Measurements from ENCODE around the gene IL6R.
A peak's percentile ranks its signal among the peaks of the same experiment; 100 is the strongest.
"Not testable (repeated sequence)": the region's sequence is repeated elsewhere in the genome, so short reads cannot be mapped to it uniquely, and the experiment has no call there.

IL6R gene

DNA sequence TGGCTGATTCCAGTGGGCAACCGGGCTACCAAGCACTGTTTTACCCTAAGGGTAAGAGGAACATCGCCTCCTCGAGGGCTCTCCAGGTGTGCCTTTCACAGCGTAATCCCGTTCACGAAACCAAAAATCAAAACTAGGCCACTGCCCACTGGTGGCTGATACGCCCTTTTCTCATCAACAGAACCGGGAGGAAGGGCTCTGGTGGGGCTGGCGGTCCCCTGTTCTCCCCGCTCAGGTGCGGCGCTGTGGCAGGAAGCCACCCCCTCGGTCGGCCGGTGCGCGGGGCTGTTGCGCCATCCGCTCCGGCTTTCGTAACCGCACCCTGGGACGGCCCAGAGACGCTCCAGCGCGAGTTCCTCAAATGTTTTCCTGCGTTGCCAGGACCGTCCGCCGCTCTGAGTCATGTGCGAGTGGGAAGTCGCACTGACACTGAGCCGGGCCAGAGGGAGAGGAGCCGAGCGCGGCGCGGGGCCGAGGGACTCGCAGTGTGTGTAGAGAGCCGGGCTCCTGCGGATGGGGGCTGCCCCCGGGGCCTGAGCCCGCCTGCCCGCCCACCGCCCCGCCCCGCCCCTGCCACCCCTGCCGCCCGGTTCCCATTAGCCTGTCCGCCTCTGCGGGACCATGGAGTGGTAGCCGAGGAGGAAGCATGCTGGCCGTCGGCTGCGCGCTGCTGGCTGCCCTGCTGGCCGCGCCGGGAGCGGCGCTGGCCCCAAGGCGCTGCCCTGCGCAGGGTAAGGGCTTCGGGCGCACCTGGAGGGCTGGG, at the start of gene IL6R:
IL6R (plus strand) TSS at position 360 of the 763 bp plus-strand sequence; CDS start at position 647, 287 bp downstream.
- DNase-seq (ENCODE audit: low read depth in 1 of 2, low spot score in 1 of 2) = peak; percentile 68 to 93
- TF ChIP-seq JUND (IDR thresholded peaks at IDR 0.05; ENCODE audit: low read depth) = no peak
- in situ Hi-C loops (cut with HindIII; ENCODE audit: low pct_unique_long_range_greater_than_20kb, low sequenced_read_pairs) = no loop called here

DNA sequence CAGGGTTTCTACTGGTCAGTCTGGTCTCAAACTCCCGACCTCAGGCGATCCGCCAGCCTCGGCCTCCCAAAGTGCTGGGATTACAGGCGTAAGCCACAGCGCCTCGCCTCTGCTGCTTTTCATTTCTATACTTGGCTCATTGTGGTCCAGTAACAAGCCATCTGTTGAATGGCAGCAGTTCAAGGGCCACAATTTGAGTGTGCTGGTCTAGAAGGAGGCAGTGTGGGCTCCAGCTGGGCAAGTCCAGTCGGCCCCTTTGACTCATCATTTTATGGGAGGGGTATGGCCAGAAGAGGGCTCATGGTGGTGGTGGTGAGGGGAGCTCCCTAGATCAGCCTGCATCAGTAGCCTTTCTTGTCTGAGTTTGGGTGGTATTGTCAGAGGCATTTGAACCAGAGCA, 46.6 kb upstream of the IL6R start:
- no peak for TF ChIP-seq JUND (IDR thresholded peaks at IDR 0.05; ENCODE audit: low read depth)
- in situ Hi-C loops (cut with HindIII; ENCODE audit: low pct_unique_long_range_greater_than_20kb, low sequenced_read_pairs) = no loop called here
- DNase-seq (ENCODE audit: low read depth in 1 of 2, low spot score in 1 of 2) = no peak

DNA sequence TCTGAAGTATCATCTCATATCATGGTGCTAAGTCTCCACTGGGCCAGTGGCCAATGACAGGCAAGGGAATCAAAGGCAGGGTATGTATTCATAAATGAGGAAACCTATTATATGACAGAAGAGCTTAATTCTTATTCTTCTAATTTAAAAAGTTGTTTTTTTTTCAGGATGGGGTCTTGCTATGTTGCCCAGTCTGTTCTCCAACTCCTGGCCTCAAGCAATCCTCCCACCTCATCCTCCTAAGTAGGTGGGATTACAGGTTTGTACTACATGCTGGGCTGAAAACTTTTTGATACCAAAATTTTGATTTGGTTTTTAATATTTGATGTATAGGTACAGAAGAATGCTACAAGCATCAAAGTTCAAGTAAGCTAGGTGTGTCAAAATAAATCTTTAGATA, 44.9 kb upstream of the IL6R start:
- DNase-seq (ENCODE audit: low read depth in 1 of 2, low spot score in 1 of 2) = no peak
- TF ChIP-seq JUND (IDR thresholded peaks at IDR 0.05; ENCODE audit: low read depth) = no peak
- in situ Hi-C loops (cut with HindIII; ENCODE audit: low pct_unique_long_range_greater_than_20kb, low sequenced_read_pairs) = no loop called here

DNA sequence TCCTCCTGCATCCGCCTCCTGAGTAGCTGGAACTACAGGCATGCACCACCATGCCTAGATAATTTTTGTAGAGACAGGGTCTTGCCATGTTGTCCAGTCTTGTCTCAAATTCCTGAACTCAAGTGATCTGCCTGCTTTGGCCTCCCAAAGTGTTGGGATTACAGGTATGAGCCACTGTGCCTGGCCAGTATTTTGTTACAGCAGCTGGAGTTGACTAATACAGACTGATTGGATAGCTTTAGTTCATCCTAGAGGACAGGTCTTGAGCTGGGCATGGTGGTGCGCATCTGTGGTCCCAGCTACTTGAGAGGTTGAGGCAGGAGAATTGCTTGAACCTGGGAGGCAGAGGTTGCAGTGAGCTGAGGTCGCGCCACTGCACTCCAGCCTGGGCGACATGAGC, 44.3 kb upstream of the IL6R start:
- DNase-seq (ENCODE audit: low read depth in 1 of 2, low spot score in 1 of 2); in situ Hi-C loops (cut with HindIII; ENCODE audit: low pct_unique_long_range_greater_than_20kb, low sequenced_read_pairs): not testable (repeated sequence)

DNA sequence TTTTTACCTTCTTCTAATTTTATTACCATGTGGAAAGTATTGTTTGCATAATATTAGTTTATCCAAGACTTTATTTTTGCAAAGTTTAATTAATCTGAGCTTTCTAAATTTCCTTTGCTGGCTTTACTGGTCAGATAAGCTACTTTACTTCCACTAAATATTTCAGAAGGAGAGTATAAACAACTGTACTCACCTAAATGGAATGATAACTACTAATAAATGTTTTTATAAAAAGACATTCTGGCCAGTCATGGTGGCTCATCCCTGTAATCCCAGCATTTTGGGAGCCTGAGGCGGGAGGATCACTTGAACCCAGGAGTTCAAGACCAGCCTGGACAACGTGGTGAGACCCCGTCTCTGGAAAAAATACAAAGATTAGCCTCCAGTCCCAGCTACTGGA, 43.8 kb upstream of the IL6R start:
- DNase-seq (ENCODE audit: low read depth in 1 of 2, low spot score in 1 of 2) = no peak
- TF ChIP-seq JUND (IDR thresholded peaks at IDR 0.05; ENCODE audit: low read depth) = no peak
- in situ Hi-C loops (cut with HindIII; ENCODE audit: low pct_unique_long_range_greater_than_20kb, low sequenced_read_pairs) = no loop called here

DNA sequence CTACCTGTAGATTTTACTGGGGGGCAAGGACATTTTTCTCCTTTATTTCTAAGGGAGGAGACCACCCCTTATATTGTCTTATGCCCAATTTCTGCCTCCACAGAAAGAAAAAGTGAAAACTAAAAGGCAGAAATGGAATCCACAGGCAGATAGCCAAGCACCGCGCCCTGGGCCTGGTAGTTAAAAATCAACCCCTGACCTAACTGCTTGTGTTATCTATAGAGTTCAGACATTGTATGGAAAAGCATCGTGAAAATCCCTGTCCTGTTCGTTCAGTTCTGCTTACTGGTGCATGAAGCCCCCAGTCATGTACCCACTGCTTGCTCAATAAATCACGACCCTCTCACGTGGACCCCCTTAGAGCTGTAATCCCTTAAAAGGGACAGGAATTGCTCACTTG, 33.7 kb upstream of the IL6R start:
- no peak for DNase-seq (ENCODE audit: low read depth in 1 of 2, low spot score in 1 of 2)
- no peak for TF ChIP-seq JUND (IDR thresholded peaks at IDR 0.05; ENCODE audit: low read depth)
- in situ Hi-C loops (cut with HindIII; ENCODE audit: low pct_unique_long_range_greater_than_20kb, low sequenced_read_pairs) = no loop called here

DNA sequence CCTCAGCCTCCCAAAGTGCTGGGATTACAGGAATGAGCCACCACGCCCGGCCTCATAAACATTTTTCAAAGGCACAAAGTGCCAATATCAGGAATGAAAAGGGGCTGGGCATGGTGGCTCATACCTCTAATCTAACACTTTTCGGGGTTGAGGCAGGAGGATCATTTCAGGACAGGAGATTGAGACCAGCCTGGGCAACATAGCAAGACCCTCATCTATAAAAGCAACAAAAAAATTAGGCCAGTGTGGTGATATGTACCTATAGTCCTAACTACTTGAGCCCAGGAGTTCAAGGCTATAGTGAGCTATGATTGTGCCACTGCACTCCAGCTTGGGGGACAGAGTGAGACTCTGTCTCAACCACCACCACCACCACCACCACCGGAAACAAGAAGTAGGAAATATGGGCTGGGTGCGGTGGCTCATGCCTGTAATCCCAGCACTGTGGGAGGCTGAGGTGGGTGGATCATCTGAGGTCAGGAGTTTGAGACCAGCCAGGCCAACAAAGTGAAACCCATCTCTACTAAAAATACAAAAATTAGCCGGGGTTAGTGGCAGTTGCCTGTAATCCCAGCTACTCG, 31.3 kb upstream of the IL6R start:
- in situ Hi-C loops (cut with HindIII; ENCODE audit: low pct_unique_long_range_greater_than_20kb, low sequenced_read_pairs); DNase-seq (ENCODE audit: low read depth in 1 of 2, low spot score in 1 of 2): not testable (repeated sequence)

DNA sequence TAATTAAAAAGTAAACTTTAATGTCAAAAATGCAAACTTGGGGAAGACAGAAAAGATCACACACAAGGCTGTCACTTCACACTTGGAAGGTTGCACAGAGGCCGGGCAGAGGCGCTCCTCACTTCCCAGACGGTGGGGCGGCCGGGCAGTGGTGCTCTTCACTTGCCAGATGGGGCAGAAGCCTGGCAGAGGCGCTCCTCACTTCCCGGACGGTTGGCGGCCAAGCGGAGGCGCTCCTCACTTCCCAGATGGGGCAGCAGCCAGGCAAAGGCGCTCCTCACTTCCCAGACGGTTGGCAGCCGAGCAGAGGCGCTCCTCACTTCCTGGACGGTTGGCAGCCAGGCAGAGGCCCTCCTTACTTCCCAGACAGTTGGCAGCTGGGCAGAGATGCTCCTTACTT, 25.8 kb upstream of the IL6R start:
- TF ChIP-seq JUND (IDR thresholded peaks at IDR 0.05; ENCODE audit: low read depth) = no peak
- DNase-seq (ENCODE audit: low read depth in 1 of 2, low spot score in 1 of 2) = no peak
- in situ Hi-C loops (cut with HindIII; ENCODE audit: low pct_unique_long_range_greater_than_20kb, low sequenced_read_pairs) = no loop called here

DNA sequence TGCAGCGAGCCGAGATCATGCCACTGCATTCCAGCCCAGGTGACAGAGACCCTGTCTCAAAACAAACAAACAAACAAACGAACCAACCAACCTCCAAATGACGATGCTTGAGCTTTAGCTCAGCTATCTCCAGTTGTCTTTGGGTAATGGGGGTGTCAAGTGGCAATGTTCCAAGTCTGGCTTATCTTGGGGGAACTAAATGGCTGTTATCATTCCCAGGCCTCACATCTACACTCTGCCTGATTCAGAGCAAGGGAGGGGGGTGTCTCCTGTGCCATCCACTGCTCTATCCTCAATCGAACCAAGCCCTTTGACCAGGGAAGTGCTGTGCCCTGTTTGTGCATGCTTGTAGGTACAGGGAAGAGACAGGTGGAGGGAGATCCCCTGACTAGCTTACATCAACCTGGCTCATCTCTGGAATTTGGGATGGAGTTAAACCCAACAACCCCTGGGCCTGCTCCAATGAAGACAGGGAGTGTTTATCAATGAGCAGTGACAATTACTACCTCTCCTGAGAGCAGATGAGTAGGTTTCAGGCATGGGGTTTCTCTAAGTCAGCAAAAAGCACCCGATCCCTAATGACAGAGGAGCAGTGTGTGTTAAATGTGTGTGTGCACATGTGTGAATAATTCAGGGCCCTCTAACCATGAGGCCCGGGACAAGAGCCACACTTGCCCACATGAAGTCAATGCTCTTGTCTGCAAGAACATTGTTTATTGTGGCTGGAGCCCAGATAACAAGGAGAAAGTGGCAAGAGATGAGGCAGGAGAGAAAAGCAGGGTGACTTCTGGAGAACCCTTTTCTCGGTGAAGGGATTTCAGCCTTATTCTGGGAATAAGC, 20.3 kb upstream of the IL6R start:
- DNase-seq (ENCODE audit: low read depth in 1 of 2, low spot score in 1 of 2) = no peak
- in situ Hi-C loops (cut with HindIII; ENCODE audit: low pct_unique_long_range_greater_than_20kb, low sequenced_read_pairs) = no loop called here
- TF ChIP-seq JUND (IDR thresholded peaks at IDR 0.05; ENCODE audit: low read depth) = no peak

DNA sequence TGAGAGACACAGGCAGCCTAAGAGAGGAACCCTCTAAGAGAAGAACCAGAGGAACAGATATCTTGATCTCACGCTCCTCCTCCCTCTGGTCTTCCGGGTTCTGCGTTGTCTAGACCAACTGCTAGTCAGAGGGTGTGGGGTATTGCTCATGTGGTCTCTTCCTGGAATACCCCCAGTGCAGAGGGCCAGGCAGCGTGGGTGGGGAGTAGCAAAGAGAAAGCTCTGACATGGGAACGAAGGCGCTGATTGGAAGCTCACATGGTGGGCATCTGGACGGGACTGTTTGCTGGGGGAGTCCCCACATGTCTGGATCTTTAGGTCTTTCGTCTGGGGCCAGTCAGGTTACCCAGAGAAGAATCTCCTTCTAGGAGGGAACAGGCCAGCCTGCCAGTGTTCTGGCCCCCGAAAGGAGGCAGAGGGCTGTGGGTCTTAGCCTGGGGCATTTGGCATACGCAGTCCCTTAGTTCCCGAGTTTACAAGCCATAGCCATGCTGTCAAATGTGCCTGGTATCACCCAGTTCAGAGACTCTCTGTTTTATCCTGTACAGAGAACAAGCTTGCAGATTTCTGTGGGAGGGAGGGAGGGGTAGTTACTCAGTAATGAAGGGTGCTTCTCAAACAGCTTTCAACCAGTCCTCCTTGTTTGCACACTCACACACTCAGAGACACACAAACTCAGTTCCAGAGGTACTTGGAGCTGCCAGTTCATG, 18.3 kb upstream of the IL6R start:
- in situ Hi-C loops (cut with HindIII; ENCODE audit: low pct_unique_long_range_greater_than_20kb, low sequenced_read_pairs) = no loop called here
- DNase-seq (ENCODE audit: low read depth in 1 of 2, low spot score in 1 of 2) = no peak
- TF ChIP-seq JUND (IDR thresholded peaks at IDR 0.05; ENCODE audit: low read depth) = no peak

DNA sequence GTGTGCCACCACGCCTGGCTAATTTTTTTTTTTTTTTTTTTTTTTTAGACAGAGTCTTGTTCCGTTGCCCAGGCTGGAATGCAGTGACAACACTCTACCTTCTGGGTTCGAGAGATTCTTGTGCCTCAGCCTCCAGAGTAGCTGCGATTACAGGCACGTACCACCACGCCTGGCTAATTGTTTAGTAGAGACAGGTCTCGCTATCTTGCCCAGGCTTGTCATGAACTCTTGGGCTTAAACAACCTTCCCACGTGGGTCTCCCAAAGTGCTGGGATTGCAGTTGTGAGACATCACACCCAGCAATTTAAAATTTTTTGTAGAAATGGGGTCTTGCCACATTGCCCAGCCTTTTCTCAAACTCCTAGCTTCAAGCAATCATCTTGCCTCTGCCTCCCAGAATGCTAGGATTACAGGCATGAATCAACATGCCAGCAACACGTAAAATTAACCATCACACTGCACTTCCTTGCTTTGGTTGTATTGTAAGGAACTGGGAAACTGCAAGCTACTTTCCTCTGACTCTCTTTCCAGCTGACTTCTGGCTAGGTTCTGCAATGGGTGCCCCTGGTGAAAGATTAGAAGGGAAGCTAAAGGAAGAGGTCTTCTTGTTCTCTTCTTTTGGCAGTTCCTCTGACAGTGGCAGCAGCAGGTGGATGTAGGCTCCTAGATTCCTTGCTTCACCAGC, 13.9 kb upstream of the IL6R start:
- no peak for TF ChIP-seq JUND (IDR thresholded peaks at IDR 0.05; ENCODE audit: low read depth)
- no peak for DNase-seq (ENCODE audit: low read depth in 1 of 2, low spot score in 1 of 2)
- in situ Hi-C loops (cut with HindIII; ENCODE audit: low pct_unique_long_range_greater_than_20kb, low sequenced_read_pairs) = no loop called here

DNA sequence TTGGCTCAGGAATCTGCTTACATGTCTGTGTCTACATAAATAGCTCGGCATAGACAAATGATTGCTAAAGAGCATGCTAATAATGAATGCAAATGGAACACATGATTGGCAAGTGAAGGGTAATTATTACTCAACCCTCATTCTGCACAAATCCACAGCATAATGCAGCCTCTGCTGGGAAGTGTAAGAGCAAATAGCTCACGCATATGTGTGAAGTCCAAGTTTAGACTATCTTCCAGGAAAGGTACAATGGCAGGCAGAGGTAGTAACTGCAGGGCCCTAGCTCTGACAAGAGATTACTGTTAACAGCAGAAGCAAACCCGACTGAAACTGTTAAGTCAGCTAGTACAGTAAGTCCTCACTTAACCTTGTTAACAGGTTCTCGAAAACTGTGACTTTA, 7.0 kb upstream of the IL6R start:
- no peak for TF ChIP-seq JUND (IDR thresholded peaks at IDR 0.05; ENCODE audit: low read depth)
- in situ Hi-C loops (cut with HindIII; ENCODE audit: low pct_unique_long_range_greater_than_20kb, low sequenced_read_pairs) = no loop called here
- no peak for DNase-seq (ENCODE audit: low read depth in 1 of 2, low spot score in 1 of 2)
